PFSK-1 (cell line): ENCODE measurements around the gene ACTR1A.

Source experiments
- FOXP2 ChIP-seq: optimal IDR thresholded peaks from 2 replicates; pipeline ENCODE3; 2011; ENCODE audit warnings: borderline replicate concordance, control low read depth, inconsistent platforms; ENCODE audit not compliant: insufficient read depth; ENCODE audit errors: extremely low read length, extremely low read depth
- POLR2AphosphoS5 ChIP-seq: IDR thresholded peaks from 2 replicates; pipeline ENCODE4 v1.6.1; 2012; ENCODE audit warnings: low read depth, mild to moderate bottlenecking, control low read depth, low read length, moderate library complexity
- REST ChIP-seq, 2 experiments: IDR thresholded peaks; 2 replicates each; pipeline versions ENCODE4 v1.6.1 to v1.8.0; 2011 to 2012; ENCODE audit warnings: low read depth in 2 of 2, low read length in 2 of 2, control low read depth in 1 of 2, inconsistent platforms in 1 of 2, mild to moderate bottlenecking in 1 of 2, moderate library complexity in 1 of 2; ENCODE audit not compliant: insufficient read depth in 1 of 2
- SIN3A ChIP-seq: IDR thresholded peaks from 2 replicates; pipeline ENCODE4 v1.6.1; 2012; ENCODE audit warnings: mild to moderate bottlenecking, low read length, moderate library complexity, borderline replicate concordance; ENCODE audit not compliant: insufficient read depth
- TAF1 ChIP-seq: IDR thresholded peaks from 2 replicates; pipeline ENCODE4 v1.6.1; 2012; ENCODE audit warnings: low read length, control low read depth, borderline replicate concordance; ENCODE audit not compliant: insufficient read depth

ACTR1A gene

GRCh38 chr10:102517553-102517952 is 15.0 kb upstream of the ACTR1A start:
- no peak for TF ChIP-seq POLR2AphosphoS5
- no peak for TF ChIP-seq TAF1
- TF ChIP-seq SIN3A = no peak
- no peak for TF ChIP-seq FOXP2
- TF ChIP-seq REST (IDR thresholded peaks at IDR 0.05; ENCODE audit: insufficient read depth in 1 of 2, low read depth in 2 of 2, low read length in 2 of 2) = no peak

DNA sequence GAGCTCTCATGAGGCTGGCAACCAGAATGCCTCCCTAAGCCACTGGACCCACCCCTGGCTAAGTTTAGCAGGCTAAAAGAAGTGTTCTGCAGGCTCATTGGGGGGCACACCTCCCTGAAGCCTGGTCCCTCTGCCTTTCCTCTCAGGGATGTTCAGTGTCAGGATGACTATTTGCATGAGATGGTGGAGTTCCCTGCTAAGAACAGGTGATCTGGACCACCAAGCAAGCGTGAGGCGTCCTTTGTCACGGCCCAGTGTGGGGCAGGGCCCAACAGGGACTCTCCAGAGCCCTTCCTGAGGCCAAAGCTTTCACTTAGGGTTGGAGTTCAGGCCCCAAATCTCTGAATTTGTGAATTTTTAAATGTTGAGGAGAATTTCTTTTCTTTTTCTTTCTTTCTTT is 13.2 kb upstream of the ACTR1A start:
- no peak for TF ChIP-seq POLR2AphosphoS5
- no peak for TF ChIP-seq SIN3A
- no peak for TF ChIP-seq TAF1
- no peak for TF ChIP-seq REST (IDR thresholded peaks at IDR 0.05; ENCODE audit: insufficient read depth in 1 of 2, low read depth in 2 of 2, low read length in 2 of 2)
- no peak for TF ChIP-seq FOXP2

- TF ChIP-seq FOXP2 = no peak
- no peak for TF ChIP-seq POLR2AphosphoS5
- TF ChIP-seq TAF1 = no peak
- no peak for TF ChIP-seq SIN3A
- no peak for TF ChIP-seq REST (IDR thresholded peaks at IDR 0.05; ENCODE audit: insufficient read depth in 1 of 2, low read depth in 2 of 2, low read length in 2 of 2)
Measured at GRCh38 chr10:102514487-102515311, 12.2 kb upstream of the ACTR1A start.

- TF ChIP-seq REST (IDR thresholded peaks at IDR 0.05; ENCODE audit: insufficient read depth in 1 of 2, low read depth in 2 of 2, low read length in 2 of 2) (no peak), SIN3A (no peak), POLR2AphosphoS5 (no peak), TAF1 (no peak), FOXP2 (no peak)
Measured at GRCh38 chr10:102511583-102512274, 9.2 kb upstream of the ACTR1A start.
